Measurements from ENCODE around the gene PTPRD.

The PTPRD gene

DNA sequence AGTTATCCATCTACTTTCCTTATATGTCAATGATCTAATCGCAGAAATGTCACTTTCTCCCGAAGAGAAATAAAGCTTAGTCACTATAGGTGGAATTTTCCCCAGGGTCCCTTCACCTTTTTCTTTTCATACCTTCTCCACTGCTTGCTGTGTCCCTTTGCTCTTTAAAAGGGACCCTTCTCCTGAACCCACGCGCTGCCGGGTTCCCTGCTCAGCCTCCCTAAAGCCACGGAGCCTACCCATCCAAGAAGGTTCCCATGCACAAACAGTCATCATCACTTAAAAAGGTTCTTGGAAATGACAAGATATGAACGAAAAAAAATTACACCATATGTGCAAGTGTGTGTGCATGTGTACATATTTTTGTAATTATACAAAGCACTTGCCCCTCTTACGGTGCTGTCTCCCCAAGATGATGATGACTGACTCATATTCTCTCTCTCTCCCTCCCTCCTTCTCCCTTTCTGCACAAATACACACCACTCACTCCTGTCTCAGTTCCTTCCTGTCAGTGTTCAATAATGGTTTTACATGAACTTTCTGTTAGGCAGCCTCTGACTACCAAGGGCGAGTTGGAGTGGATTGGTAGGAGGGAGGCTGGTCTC is 1.5 kb upstream of the PTPRD start:
- Histone ChIP-seq H3K4me1 (ENCODE audit: control insufficient read depth, low read length) (no peaks in the 10 kb centered on the region), H3K27ac (ENCODE audit: low read depth, low read length) (no peak overlapping the region), H3K36me3 (ENCODE audit: control insufficient read depth, low read length) (no peaks in the 10 kb centered on the region), H4K20me1 (ENCODE audit: control insufficient read depth, insufficient read depth, low read depth, low read length) (no peaks in the 10 kb centered on the region), H3K27me3 (ENCODE audit: control insufficient read depth, low read length) (no peaks in the 10 kb centered on the region), H3F3A (ENCODE audit: control insufficient read depth, insufficient read depth) (no peaks in the 10 kb centered on the region), H3K79me2 (ENCODE audit: control insufficient read depth, low read length) (no peaks in the 10 kb centered on the region), H3K4me2 (ENCODE audit: low read length) (no peak overlapping the region), H3K9me3 (ENCODE audit: control insufficient read depth, insufficient read depth, low read length) (no peaks in the 10 kb centered on the region), H3K4me3 (ENCODE audit: low read length) (no peak overlapping the region), H3K9me2 (replicated peaks; ENCODE audit: control insufficient read depth, low read length) (no peaks in the 10 kb centered on the region)
- TF ChIP-seq EZH2phosphoT487 (IDR thresholded peaks at IDR 0.05; ENCODE audit: borderline replicate concordance, low read length) = no peak
- TF ChIP-seq, protein P1, sequence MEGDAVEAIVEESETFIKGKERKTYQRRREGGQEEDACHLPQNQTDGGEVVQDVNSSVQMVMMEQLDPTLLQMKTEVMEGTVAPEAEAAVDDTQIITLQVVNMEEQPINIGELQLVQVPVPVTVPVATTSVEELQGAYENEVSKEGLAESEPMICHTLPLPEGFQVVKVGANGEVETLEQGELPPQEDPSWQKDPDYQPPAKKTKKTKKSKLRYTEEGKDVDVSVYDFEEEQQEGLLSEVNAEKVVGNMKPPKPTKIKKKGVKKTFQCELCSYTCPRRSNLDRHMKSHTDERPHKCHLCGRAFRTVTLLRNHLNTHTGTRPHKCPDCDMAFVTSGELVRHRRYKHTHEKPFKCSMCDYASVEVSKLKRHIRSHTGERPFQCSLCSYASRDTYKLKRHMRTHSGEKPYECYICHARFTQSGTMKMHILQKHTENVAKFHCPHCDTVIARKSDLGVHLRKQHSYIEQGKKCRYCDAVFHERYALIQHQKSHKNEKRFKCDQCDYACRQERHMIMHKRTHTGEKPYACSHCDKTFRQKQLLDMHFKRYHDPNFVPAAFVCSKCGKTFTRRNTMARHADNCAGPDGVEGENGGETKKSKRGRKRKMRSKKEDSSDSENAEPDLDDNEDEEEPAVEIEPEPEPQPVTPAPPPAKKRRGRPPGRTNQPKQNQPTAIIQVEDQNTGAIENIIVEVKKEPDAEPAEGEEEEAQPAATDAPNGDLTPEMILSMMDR (IDR thresholded peaks at IDR 0.05; ENCODE audit: low read depth, low read length, poor library complexity, severe bottlenecking) = no peak

- no peak for TF ChIP-seq EZH2phosphoT487 (IDR thresholded peaks at IDR 0.05; ENCODE audit: borderline replicate concordance, low read length)
- TF ChIP-seq, protein P1 (IDR thresholded peaks at IDR 0.05; ENCODE audit: low read depth, low read length, poor library complexity, severe bottlenecking) = no peak
- no peaks in the 10 kb centered on the region for H3K9me3 ChIP-seq (ENCODE audit: control insufficient read depth, insufficient read depth, low read length)
- no peaks in the 10 kb centered on the region for H3K4me1 ChIP-seq (ENCODE audit: control insufficient read depth, low read length)
- H3K27me3 ChIP-seq (ENCODE audit: control insufficient read depth, low read length) = no peaks in the 10 kb centered on the region
- no peak overlapping the region for H3K4me3 ChIP-seq (ENCODE audit: low read length)
- H4K20me1 ChIP-seq (ENCODE audit: control insufficient read depth, insufficient read depth, low read depth, low read length) = no peaks in the 10 kb centered on the region
- no peaks in the 10 kb centered on the region for H3K9me2 ChIP-seq (replicated peaks; ENCODE audit: control insufficient read depth, low read length)
- no peak overlapping the region for H3K27ac ChIP-seq (ENCODE audit: low read depth, low read length)
- no peak overlapping the region for H3K4me2 ChIP-seq (ENCODE audit: low read length)
- H3K79me2 ChIP-seq (ENCODE audit: control insufficient read depth, low read length) = no peaks in the 10 kb centered on the region
- no peaks in the 10 kb centered on the region for H3F3A ChIP-seq (ENCODE audit: control insufficient read depth, insufficient read depth)
- no peaks in the 10 kb centered on the region for H3K36me3 ChIP-seq (ENCODE audit: control insufficient read depth, low read length)
Measured at GRCh38 chr9:10613419-10613818, 617 bp upstream of the PTPRD start.

- no peaks in the 10 kb centered on the region for H3F3A ChIP-seq (ENCODE audit: control insufficient read depth, insufficient read depth)
- no peaks in the 10 kb centered on the region for H3K36me3 ChIP-seq (ENCODE audit: control insufficient read depth, low read length)
- no peaks in the 10 kb centered on the region for H3K4me1 ChIP-seq (ENCODE audit: control insufficient read depth, low read length)
- H3K4me3 ChIP-seq (ENCODE audit: low read length) = no peak overlapping the region
- no peaks in the 10 kb centered on the region for H3K79me2 ChIP-seq (ENCODE audit: control insufficient read depth, low read length)
- no peak overlapping the region for H3K27ac ChIP-seq (ENCODE audit: low read depth, low read length)
- H3K9me3 ChIP-seq (ENCODE audit: control insufficient read depth, insufficient read depth, low read length) = no peaks in the 10 kb centered on the region
- H3K27me3 ChIP-seq (ENCODE audit: control insufficient read depth, low read length) = no peaks in the 10 kb centered on the region
- no peaks in the 10 kb centered on the region for H4K20me1 ChIP-seq (ENCODE audit: control insufficient read depth, insufficient read depth, low read depth, low read length)
- no peak for TF ChIP-seq EZH2phosphoT487 (IDR thresholded peaks at IDR 0.05; ENCODE audit: borderline replicate concordance, low read length)
- TF ChIP-seq, protein P1 (IDR thresholded peaks at IDR 0.05; ENCODE audit: low read depth, low read length, poor library complexity, severe bottlenecking) = no peak
- no peak overlapping the region for H3K4me2 ChIP-seq (ENCODE audit: low read length)
- no peaks in the 10 kb centered on the region for H3K9me2 ChIP-seq (replicated peaks; ENCODE audit: control insufficient read depth, low read length)
Measured at GRCh38 chr9:10605388-10605787, 7.4 kb downstream of the PTPRD start.

Measured in DOHH2 (cell line).